ENCODE results near the gene PPEF1.

- TF ChIP-seq POLR2AphosphoS5 (IDR thresholded peaks at IDR 0.05) (no peak), CTCF (IDR thresholded peaks at IDR 0.05) (no peak), POLR2A (IDR thresholded peaks at IDR 0.05) (no peak)
Measured at GRCh38 chrX:18755651-18756050, 48.2 kb downstream of the PPEF1 start.
